Brain microvascular endothelial cell (primary cell): ENCODE results near the gene GLRA3.
A peak's percentile ranks its signal among the peaks of the same experiment; 100 is the strongest.

ENCODE experiments used
- DNase-seq: peaks from one replicate; pipeline ENCODE4 v3.0.0-alpha.2; 2020
- H3K27ac ChIP-seq: fragments of 250-450 bp; sonication (Bioruptor Pico); 2 replicates; pipeline ENCODE4 v1.5.1; 2020; ENCODE audit warnings: mild to moderate bottlenecking, moderate library complexity
- H3K27me3 ChIP-seq: fragments of 250-450 bp; sonication (Bioruptor Pico); replicated peaks from 2 replicates; pipeline ENCODE4 v1.5.1; 2020; ENCODE audit warnings: mild to moderate bottlenecking
- H3K36me3 ChIP-seq: fragments of 250-450 bp; sonication (Bioruptor Pico); replicated peaks from 2 replicates; pipeline ENCODE4 v1.5.1; 2020; ENCODE audit warnings: mild to moderate bottlenecking
- H3K4me3 ChIP-seq: 2 replicates; pipeline ENCODE4 v1.5.1; 2011; ENCODE audit warnings: low read depth, mild to moderate bottlenecking, control low read depth, low read length, moderate library complexity
- in situ Hi-C: cut with HindIII; loops from 2 replicates; pipeline ENCODE4 v1.10.0; 2017; ENCODE audit warnings: low sequenced_read_pairs, low pct_ligation_motif_present
- TF ChIP-seq, protein P1 (sequence below): IDR thresholded peaks from 2 replicates; pipeline ENCODE4 v1.5.1; 2011; ENCODE audit warnings: low read depth, mild to moderate bottlenecking, moderate library complexity, low read length, control low read depth, inconsistent platforms; ENCODE audit errors: missing control alignments

The GLRA3 gene

DNA sequence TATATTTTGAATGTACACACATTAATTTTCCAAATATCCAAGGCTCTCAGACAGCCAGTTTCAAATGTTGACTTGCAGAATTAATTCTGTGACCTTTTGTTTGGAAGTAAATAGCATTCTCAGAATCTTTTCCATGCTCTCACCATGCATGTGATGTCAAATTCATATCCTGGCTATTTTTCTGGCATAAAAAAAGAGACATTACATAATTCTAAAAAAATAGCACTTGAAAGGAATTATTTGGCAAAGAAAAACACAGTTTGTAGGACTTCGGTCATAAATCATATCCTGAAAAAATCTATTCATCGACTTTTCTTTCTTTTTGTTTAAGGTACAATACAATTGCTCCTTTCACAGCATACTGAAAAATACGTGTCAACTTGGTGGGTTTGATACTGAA, 111.2 kb downstream of the GLRA3 start:
- Histone ChIP-seq H3K27ac (no peak overlapping the region), H3K36me3 (no peaks in the 10 kb centered on the region), H3K27me3 (no peaks in the 10 kb centered on the region), H3K4me3 (no peak overlapping the region)
- TF ChIP-seq, protein P1, sequence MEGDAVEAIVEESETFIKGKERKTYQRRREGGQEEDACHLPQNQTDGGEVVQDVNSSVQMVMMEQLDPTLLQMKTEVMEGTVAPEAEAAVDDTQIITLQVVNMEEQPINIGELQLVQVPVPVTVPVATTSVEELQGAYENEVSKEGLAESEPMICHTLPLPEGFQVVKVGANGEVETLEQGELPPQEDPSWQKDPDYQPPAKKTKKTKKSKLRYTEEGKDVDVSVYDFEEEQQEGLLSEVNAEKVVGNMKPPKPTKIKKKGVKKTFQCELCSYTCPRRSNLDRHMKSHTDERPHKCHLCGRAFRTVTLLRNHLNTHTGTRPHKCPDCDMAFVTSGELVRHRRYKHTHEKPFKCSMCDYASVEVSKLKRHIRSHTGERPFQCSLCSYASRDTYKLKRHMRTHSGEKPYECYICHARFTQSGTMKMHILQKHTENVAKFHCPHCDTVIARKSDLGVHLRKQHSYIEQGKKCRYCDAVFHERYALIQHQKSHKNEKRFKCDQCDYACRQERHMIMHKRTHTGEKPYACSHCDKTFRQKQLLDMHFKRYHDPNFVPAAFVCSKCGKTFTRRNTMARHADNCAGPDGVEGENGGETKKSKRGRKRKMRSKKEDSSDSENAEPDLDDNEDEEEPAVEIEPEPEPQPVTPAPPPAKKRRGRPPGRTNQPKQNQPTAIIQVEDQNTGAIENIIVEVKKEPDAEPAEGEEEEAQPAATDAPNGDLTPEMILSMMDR, result no peak
- DNase-seq, result no peak
- in situ Hi-C loops, result no loop called here

DNA sequence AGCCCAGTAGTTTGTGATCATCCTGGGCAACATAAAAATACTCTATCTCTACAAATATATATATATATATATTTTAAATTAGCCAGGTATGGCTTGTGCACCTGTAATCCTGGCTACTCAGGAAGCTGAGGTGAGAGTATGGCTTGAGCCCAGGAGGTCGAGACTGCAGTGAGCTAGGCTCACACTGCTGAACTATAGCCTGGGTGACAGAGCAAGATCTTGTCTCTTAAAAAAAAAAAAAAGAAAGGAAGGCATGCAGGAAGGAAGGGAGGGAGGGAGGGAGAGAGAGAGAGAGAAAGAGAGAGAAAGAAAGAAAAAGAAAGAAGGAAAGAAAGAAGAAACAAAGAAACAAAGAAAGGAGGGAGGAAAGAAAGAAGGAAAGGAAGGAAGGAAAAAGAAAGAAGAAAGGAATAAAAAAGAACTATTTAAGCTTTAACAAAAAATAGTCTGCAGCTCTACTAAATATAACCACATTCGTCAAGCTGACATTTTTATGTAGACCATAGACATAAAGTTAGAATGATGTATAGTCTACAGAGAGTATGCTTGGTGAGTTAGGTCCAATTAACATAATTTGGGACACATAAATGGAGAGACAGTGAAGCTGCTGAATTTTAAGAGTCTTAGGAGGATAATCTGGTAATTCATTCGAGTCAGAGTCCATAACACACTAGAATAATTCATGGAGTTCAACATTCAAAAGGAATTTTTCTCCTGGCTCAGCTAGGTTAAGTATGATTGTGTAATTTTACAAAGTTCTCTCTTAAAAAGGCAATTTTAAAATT, 111.9 kb downstream of the GLRA3 start:
- Histone ChIP-seq H3K36me3 (no peaks in the 10 kb centered on the region), H3K4me3 (no peak overlapping the region), H3K27me3 (no peaks in the 10 kb centered on the region), H3K27ac (no peak overlapping the region)
- TF ChIP-seq, protein P1, result no peak
- DNase-seq, result no peak
- in situ Hi-C loops, result no loop called here

DNA sequence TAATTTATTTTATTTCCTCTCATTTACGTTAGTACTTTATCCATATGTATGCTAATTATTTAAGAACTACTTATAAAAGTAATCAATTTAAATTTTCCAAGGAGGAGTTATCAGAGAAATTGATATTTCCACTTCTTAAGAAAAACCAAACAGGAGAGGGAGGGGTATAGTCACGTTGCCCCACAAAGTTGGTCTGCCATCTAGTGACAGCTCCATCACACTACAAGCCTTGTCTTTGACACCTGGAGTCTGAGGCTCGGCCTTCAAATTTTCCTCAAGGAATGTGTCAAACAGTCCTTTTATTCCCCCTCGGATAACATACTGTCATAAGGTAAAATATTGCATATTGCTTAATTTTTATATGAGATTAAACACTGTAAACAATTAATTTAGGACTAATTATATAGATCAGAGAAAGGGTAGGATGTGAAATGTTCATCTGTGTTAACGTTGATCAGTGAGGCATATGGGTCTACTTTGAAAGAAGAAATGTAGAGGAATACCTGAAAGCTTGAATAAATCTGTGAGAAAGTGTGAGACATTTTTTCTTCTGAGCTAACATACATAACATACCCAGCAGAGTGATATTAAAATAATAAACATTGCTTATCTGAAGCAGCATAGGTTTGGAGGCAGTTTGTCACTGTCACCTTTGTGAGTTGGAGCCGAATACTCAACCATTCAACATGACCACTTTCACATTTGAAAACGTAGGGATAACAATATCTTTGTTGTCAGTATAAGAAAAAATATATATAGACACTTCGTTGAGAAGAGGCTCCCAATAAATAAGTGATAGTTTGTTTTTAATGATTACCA, 114.4 kb downstream of the GLRA3 start:
- TF ChIP-seq, protein P1, result peak; percentile 90
- Histone ChIP-seq H3K27me3 (no peaks in the 10 kb centered on the region), H3K4me3 (no peak overlapping the region), H3K27ac (no peak overlapping the region), H3K36me3 (no peaks in the 10 kb centered on the region)
- in situ Hi-C loops, result no loop called here
- peak; percentile 49 for DNase-seq

DNA sequence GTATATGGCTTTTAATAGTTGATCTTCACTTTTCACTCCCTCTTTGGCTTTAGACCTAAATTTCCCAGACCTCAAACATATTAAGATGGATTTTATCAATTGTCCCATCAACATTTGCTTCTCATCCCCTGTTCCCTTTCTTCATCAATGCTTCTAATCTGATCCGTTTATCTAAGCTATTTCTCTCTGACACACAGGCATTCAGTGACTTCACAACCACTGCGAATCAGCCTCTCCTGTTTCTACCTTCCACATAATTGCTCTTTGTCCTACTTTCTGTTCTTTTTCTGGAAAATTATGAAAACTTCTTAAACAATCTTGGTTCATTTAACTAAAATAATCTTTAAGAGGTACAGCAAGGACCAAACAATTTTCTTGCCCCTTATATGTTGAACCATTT, 115.2 kb downstream of the GLRA3 start:
- peak; percentile 20 for DNase-seq
- Histone ChIP-seq H3K27ac (no peak overlapping the region), H3K4me3 (no peak overlapping the region), H3K27me3 (no peaks in the 10 kb centered on the region), H3K36me3 (no peaks in the 10 kb centered on the region)
- in situ Hi-C loops, result no loop called here
- TF ChIP-seq, protein P1, result no peak

DNA sequence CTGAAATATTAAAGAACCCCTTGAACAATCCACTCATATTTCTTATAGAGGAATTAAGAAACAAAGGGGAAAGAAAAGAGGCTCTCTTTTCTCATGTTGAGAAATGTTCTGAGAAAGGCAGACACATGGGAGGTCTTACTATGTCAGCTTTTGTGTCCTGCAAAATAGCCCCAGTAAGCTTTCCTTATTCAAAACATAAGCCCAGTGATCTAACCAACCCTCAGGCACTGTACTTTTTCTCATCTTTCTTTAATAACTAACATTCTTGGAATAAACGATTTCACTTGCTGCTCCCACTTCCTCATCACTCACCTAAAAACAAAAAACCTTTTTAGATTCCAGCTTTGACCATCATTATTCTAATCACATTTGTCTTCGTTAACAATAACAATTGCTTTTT, 115.9 kb downstream of the GLRA3 start:
- Histone ChIP-seq H3K4me3 (no peak overlapping the region), H3K27ac (no peak overlapping the region), H3K27me3 (no peaks in the 10 kb centered on the region), H3K36me3 (no peaks in the 10 kb centered on the region)
- TF ChIP-seq, protein P1, result no peak
- in situ Hi-C loops, result no loop called here
- DNase-seq, result no peak
